ENCODE results near the gene COL4A1.

COL4A1 gene

DNA sequence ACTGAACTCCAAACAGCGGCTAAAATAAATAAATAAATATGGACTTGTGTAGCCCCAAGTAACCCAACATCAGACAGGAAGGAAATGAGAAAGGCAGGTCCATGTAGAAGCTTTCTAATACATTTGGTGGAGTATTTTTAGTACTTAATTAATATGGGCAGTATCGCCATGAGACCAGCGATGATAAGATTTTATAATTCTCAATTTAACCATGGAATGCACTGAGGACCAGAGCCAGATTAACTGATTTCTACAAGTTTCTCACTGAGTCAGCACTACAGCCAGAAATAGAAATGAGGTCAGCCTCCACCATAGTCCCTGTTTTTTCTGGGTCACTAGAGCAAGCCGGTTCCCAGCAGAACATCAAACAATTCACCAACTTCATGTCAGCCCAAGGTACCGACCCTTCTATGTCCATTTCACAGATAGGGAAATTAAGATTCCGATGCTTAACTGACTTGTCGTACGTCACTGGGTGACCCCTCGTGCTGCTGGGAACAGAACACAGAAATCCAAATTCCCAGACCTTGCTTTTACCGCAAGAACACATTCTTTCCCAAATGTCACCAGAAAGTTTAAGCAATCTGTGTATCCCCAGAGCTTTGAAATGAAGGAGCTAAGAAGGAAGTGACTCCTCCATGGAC, 90.4 kb downstream of the COL4A1 start:
- peak overlapping the region; percentile 18 to 58 for H3K9ac ChIP-seq (ENCODE audit: low read length in 2 of 2)
- no peaks in the 10 kb centered on the region for H3K9me3 ChIP-seq (ENCODE audit: control insufficient read depth in 2 of 2, low read length in 2 of 2)
- H3K4me3 ChIP-seq (ENCODE audit: low read length in 2 of 2) = peak overlapping the region in 1 of 2 donors; percentile 35
- peaks cover 21% of the 10 kb centered on the region in 2 donors for H3K36me3 ChIP-seq (ENCODE audit: control insufficient read depth in 2 of 2, insufficient read depth in 2 of 2, low read length in 2 of 2)
- peaks cover 54% of the 10 kb centered on the region for H3K4me1 ChIP-seq (ENCODE audit: control insufficient read depth, insufficient read depth, low read length)
- no peaks in the 10 kb centered on the region for H3K27me3 ChIP-seq (ENCODE audit: control insufficient read depth in 1 of 2, insufficient read depth in 2 of 2, low read length in 2 of 2)
- peak overlapping the region; percentile 83 for H3K27ac ChIP-seq (ENCODE audit: low read length)

DNA sequence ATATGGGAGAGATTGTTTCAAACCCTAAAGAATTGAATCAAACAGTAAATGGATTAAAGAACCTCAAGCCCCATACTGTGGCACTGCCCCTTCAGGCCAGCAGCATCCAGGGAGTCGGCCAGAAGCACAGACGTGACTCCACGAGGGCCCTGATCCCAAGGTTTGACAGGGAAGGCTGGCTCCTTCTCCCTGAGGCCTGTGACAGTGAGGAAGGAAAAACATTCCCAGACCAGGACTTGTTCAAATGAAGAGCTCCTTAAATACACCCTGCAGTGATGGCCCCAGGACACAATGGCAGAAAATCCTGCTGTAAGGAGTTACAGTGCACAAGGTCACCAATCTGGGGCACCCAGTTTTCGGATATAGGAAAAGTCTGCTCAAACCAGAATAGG, 91.0 kb downstream of the COL4A1 start:
- H3K4me3 ChIP-seq (ENCODE audit: low read length in 2 of 2) = peak overlapping the region in 1 of 2 donors; percentile 35
- peak overlapping the region; percentile 18 to 58 for H3K9ac ChIP-seq (ENCODE audit: low read length in 2 of 2)
- H3K36me3 ChIP-seq (ENCODE audit: control insufficient read depth in 2 of 2, insufficient read depth in 2 of 2, low read length in 2 of 2) = peaks cover 26% of the 10 kb centered on the region in 2 donors
- no peaks in the 10 kb centered on the region for H3K9me3 ChIP-seq (ENCODE audit: control insufficient read depth in 2 of 2, low read length in 2 of 2)
- peaks cover 52% of the 10 kb centered on the region for H3K4me1 ChIP-seq (ENCODE audit: control insufficient read depth, insufficient read depth, low read length)
- H3K27me3 ChIP-seq (ENCODE audit: control insufficient read depth in 1 of 2, insufficient read depth in 2 of 2, low read length in 2 of 2) = no peaks in the 10 kb centered on the region
- H3K27ac ChIP-seq (ENCODE audit: low read length) = peak overlapping the region; percentile 83

DNA sequence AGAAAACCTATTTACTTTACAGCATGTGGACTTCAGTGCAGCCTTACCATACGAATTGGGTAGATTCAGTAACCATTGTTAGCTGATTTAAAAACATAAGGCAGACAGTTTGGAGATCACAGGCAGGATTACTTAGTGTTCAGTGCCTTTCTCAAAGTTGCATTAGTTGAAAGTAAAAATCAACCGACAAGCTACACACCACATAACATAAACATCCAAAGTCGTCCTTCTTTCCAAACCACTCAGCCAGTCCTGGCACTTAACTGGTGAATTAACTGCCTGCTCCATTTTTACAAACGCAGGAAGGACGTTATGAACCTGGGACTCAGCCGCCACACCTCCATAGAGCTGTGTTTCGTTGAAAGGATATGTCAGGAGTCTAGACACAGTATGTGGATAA, 91.4 kb downstream of the COL4A1 start:
- Histone ChIP-seq H3K4me3 (ENCODE audit: low read length in 2 of 2) (peak overlapping the region in 1 of 2 donors; percentile 35), H3K4me1 (ENCODE audit: control insufficient read depth, insufficient read depth, low read length) (peaks cover 48% of the 10 kb centered on the region)

DNA sequence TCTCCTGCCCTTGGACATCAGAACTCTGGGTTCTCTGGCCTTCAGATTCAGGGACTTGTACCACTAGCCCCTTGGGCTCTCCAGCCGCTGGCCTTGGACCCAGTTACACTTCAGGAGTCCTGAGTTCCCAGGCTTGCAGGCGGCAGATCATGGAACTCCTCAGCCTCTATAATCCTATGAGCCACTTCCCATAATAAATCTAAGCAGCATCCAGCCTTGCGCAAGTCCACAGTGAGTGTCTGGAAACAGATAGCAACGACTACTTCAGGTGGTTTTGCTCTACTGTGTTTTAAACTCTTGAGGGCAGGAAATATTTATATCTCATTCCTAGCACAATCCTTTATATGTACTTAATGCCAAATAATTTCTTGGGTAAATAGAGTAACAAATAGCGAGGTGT, 92.3 kb downstream of the COL4A1 start:
- H3K27ac ChIP-seq (ENCODE audit: low read length) = peak overlapping the region; percentile 83
- H3K4me3 ChIP-seq (ENCODE audit: low read length in 2 of 2) = no peak overlapping the region
- H3K9ac ChIP-seq (ENCODE audit: low read length in 2 of 2) = no peak overlapping the region
- H3K36me3 ChIP-seq (ENCODE audit: control insufficient read depth in 2 of 2, insufficient read depth in 2 of 2, low read length in 2 of 2) = peaks cover 39% of the 10 kb centered on the region in 2 donors
- no peaks in the 10 kb centered on the region for H3K9me3 ChIP-seq (ENCODE audit: control insufficient read depth in 2 of 2, low read length in 2 of 2)
- H3K4me1 ChIP-seq (ENCODE audit: control insufficient read depth, insufficient read depth, low read length) = peaks cover 44% of the 10 kb centered on the region
- H3K27me3 ChIP-seq (ENCODE audit: control insufficient read depth in 1 of 2, insufficient read depth in 2 of 2, low read length in 2 of 2) = no peaks in the 10 kb centered on the region

More for the DNA sequence above, 91.4 kb downstream of the COL4A1 start:
- Histone ChIP-seq H3K27me3 (ENCODE audit: control insufficient read depth in 1 of 2, insufficient read depth in 2 of 2, low read length in 2 of 2) (no peaks in the 10 kb centered on the region), H3K27ac (ENCODE audit: low read length) (peak overlapping the region; percentile 83), H3K36me3 (ENCODE audit: control insufficient read depth in 2 of 2, insufficient read depth in 2 of 2, low read length in 2 of 2) (peaks cover 30% of the 10 kb centered on the region in 2 donors), H3K9ac (ENCODE audit: low read length in 2 of 2) (peak overlapping the region in 1 of 2 donors; percentile 18), H3K9me3 (ENCODE audit: control insufficient read depth in 2 of 2, low read length in 2 of 2) (no peaks in the 10 kb centered on the region)

DNA sequence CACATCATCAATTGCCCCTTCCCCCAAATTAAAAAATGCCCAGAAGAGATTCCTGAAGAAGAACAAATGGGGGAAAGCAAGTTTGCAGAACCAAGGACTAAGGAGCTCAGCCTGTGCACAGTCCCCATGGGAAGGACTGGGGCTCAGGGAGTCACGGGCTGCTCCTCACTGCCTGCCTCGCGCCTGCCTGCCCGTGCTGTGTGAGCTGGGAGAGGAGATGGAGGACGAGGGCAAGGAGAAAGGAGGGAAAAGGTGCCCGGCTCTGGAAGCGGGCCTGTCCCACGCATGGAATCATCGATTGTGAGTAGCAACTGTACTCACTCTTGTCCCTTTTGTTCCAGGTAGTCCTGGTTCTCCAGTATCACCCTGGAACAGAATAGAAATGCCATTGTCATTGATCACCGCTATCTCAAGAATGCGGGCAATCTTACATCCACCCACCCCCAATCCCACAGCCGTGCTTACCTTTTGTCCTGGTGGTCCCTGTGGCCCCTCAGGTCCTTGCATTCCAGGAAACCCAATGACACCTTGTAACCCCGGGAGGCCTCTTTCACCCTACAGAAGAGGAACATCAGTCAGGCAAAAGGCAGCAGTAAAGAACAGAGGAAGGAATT, 93.4 kb downstream of the COL4A1 start:
- H3K9me3 ChIP-seq (ENCODE audit: control insufficient read depth in 2 of 2, low read length in 2 of 2) = no peaks in the 10 kb centered on the region
- no peak overlapping the region for H3K4me3 ChIP-seq (ENCODE audit: low read length in 2 of 2)
- H3K36me3 ChIP-seq (ENCODE audit: control insufficient read depth in 2 of 2, insufficient read depth in 2 of 2, low read length in 2 of 2) = peaks cover 47% of the 10 kb centered on the region in 2 donors
- H3K9ac ChIP-seq (ENCODE audit: low read length in 2 of 2) = peak overlapping the region in 1 of 2 donors; percentile 5
- H3K27me3 ChIP-seq (ENCODE audit: control insufficient read depth in 1 of 2, insufficient read depth in 2 of 2, low read length in 2 of 2) = no peaks in the 10 kb centered on the region
- H3K27ac ChIP-seq (ENCODE audit: low read length) = peak overlapping the region; percentile 83
- H3K4me1 ChIP-seq (ENCODE audit: control insufficient read depth, insufficient read depth, low read length) = peaks cover 39% of the 10 kb centered on the region

DNA sequence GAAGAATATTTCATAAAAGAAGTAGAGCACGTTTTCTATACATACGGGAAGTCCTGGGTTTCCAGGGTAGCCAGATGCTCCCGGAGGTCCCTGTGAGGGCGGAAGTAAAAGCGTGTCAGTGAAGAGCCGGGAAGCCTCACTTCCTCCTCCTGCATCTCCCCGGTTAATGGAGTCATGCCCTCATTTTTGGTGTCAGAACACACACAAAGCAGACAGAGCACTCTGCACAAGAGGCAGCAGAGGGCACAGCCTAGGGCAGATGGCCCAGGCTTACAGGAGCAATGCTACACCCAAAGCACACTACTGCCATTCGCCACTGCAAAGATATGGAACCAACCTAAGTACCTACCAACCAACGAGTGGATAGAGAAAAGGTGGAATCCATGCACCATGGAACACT, 94.4 kb downstream of the COL4A1 start:
- no peaks in the 10 kb centered on the region for H3K9me3 ChIP-seq (ENCODE audit: control insufficient read depth in 2 of 2, low read length in 2 of 2)
- no peak overlapping the region for H3K27ac ChIP-seq (ENCODE audit: low read length)
- no peak overlapping the region for H3K4me3 ChIP-seq (ENCODE audit: low read length in 2 of 2)
- H3K36me3 ChIP-seq (ENCODE audit: control insufficient read depth in 2 of 2, insufficient read depth in 2 of 2, low read length in 2 of 2) = peaks cover 53 to 56% of the 10 kb centered on the region in 2 donors
- H3K4me1 ChIP-seq (ENCODE audit: control insufficient read depth, insufficient read depth, low read length) = peaks cover 31% of the 10 kb centered on the region
- H3K27me3 ChIP-seq (ENCODE audit: control insufficient read depth in 1 of 2, insufficient read depth in 2 of 2, low read length in 2 of 2) = no peaks in the 10 kb centered on the region
- no peak overlapping the region for H3K9ac ChIP-seq (ENCODE audit: low read length in 2 of 2)

DNA sequence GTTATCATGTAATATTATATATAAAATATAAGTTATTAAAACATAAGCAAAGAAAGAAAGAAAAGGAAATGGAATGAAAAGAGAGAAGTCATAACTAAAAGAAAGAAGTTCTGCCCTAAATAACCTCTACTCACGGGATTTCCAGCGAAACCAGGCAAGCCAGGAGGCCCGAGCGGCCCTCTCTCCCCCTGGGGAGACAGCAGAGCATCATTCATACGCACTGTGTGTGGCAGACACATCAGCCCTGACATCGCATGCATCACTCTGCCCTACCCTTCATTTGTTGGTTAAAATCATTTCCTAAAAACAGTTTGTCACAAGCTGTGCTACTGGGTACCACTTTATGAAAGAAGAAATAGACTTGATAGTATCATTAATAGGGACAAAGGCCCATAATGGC, 95.2 kb downstream of the COL4A1 start:
- H3K9ac ChIP-seq (ENCODE audit: low read length in 2 of 2) = no peak overlapping the region
- H3K9me3 ChIP-seq (ENCODE audit: control insufficient read depth in 2 of 2, low read length in 2 of 2) = no peaks in the 10 kb centered on the region
- no peaks in the 10 kb centered on the region for H3K27me3 ChIP-seq (ENCODE audit: control insufficient read depth in 1 of 2, insufficient read depth in 2 of 2, low read length in 2 of 2)
- H3K36me3 ChIP-seq (ENCODE audit: control insufficient read depth in 2 of 2, insufficient read depth in 2 of 2, low read length in 2 of 2) = peaks cover 59 to 62% of the 10 kb centered on the region in 2 donors
- H3K4me3 ChIP-seq (ENCODE audit: low read length in 2 of 2) = no peak overlapping the region
- H3K4me1 ChIP-seq (ENCODE audit: control insufficient read depth, insufficient read depth, low read length) = peaks cover 23% of the 10 kb centered on the region
- H3K27ac ChIP-seq (ENCODE audit: low read length) = no peak overlapping the region

DNA sequence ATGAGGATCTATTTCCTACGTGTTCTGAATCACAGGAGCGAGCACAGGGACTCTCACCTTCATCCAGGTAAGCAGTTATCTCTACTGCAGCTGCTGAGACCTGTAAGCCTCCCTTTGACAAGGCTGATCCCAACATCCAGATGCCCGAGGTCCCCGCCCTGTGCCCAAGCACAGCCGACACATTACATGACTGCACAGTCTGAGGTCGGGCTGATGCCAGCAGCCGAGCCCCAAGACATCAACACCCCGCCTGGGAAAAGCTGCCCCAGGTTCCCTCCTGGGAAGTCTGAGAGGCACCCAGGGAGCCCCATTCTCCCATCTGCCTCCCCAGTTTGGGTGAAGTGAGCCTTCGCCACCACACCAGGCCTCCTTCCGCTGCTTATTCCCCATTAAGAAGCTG, 95.9 kb downstream of the COL4A1 start:
- Histone ChIP-seq H3K27ac (ENCODE audit: low read length) (no peak overlapping the region), H3K27me3 (ENCODE audit: control insufficient read depth in 1 of 2, insufficient read depth in 2 of 2, low read length in 2 of 2) (no peaks in the 10 kb centered on the region), H3K9ac (ENCODE audit: low read length in 2 of 2) (no peak overlapping the region), H3K9me3 (ENCODE audit: control insufficient read depth in 2 of 2, low read length in 2 of 2) (no peaks in the 10 kb centered on the region), H3K4me1 (ENCODE audit: control insufficient read depth, insufficient read depth, low read length) (peaks cover 16% of the 10 kb centered on the region), H3K4me3 (ENCODE audit: low read length in 2 of 2) (no peak overlapping the region), H3K36me3 (ENCODE audit: control insufficient read depth in 2 of 2, insufficient read depth in 2 of 2, low read length in 2 of 2) (peaks cover 64 to 68% of the 10 kb centered on the region in 2 donors)

DNA sequence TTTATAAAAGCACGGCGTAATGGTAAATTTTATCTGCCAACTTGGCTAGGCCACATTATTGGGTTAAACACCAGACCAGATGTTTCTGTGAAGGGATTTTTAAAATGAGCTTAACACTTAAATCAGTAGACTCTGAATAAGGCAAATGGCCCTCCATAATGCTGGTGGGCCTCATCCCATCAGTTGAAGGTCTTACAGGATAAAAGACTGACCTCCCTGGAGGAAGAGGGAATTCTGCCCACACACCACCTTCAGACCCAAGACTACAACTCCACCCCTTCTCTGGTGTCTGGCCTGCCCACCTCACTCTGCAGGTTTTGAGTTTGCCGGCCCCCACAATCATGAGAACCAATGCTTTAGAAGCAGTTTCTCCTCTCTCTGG, 96.4 kb downstream of the COL4A1 start:
- Histone ChIP-seq H3K27me3 (ENCODE audit: control insufficient read depth in 1 of 2, insufficient read depth in 2 of 2, low read length in 2 of 2) (no peaks in the 10 kb centered on the region), H3K9me3 (ENCODE audit: control insufficient read depth in 2 of 2, low read length in 2 of 2) (no peaks in the 10 kb centered on the region), H3K36me3 (ENCODE audit: control insufficient read depth in 2 of 2, insufficient read depth in 2 of 2, low read length in 2 of 2) (peaks cover 67 to 70% of the 10 kb centered on the region in 2 donors), H3K4me3 (ENCODE audit: low read length in 2 of 2) (no peak overlapping the region), H3K27ac (ENCODE audit: low read length) (no peak overlapping the region), H3K9ac (ENCODE audit: low read length in 2 of 2) (no peak overlapping the region), H3K4me1 (ENCODE audit: control insufficient read depth, insufficient read depth, low read length) (peaks cover 12% of the 10 kb centered on the region)

DNA sequence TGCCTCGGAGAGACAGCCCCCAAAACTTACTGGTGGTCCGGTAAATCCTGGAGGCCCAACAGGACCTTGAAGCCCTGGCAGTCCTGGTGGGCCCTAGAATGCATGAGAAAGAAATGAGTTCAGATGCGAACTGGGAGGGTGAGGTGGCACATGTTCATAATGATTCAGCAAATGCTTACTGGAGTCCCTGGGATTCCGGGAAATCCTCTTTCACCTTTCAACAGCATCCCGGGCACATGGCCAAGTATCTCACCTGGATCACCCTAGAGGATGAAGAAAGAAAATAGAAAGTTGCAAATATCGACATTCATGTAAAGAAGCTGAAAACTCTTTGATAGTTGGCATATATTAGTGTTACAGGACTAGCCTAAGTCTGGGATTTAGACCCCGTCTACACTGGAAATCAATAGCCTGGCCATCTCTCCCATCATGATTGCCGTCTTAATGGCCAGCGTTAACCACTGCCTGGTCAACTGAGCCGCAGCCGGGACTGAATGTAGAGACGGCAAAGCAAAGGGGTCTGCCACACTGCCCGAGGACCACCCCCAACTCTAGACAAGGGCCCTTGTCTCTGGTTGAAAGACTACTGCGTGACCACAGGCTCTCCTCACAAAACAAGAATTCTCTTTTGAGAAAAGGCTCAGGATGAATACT, 96.9 kb downstream of the COL4A1 start:
- H3K9me3 ChIP-seq (ENCODE audit: control insufficient read depth in 2 of 2, low read length in 2 of 2) = no peaks in the 10 kb centered on the region
- no peak overlapping the region for H3K9ac ChIP-seq (ENCODE audit: low read length in 2 of 2)
- H3K4me1 ChIP-seq (ENCODE audit: control insufficient read depth, insufficient read depth, low read length) = peaks cover 9% of the 10 kb centered on the region
- no peaks in the 10 kb centered on the region for H3K27me3 ChIP-seq (ENCODE audit: control insufficient read depth in 1 of 2, insufficient read depth in 2 of 2, low read length in 2 of 2)
- H3K27ac ChIP-seq (ENCODE audit: low read length) = no peak overlapping the region
- H3K4me3 ChIP-seq (ENCODE audit: low read length in 2 of 2) = no peak overlapping the region
- H3K36me3 ChIP-seq (ENCODE audit: control insufficient read depth in 2 of 2, insufficient read depth in 2 of 2, low read length in 2 of 2) = peaks cover 67 to 73% of the 10 kb centered on the region in 2 donors

DNA sequence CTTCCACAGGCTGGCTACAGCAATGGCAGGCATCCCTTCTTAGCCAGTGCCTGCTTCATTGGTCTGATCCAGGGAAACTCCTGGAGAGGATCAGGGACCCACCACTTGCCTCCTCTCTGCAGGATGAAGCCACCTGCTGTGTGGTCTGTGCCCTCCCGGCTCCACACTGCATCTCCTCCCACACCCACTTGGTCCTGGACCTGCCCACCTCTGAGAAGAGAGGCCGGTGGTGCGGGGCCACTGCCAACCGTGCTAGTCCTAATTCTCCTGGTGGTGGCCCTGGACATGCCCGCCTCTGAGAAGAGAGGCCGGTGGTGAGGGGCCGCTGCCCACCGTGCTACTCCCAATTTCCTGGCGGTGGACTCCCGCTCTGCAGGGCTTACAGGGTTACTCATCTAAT, 98.8 kb downstream of the COL4A1 start:
- Histone ChIP-seq H3K9ac (ENCODE audit: low read length in 2 of 2) (no peak overlapping the region), H3K27ac (ENCODE audit: low read length) (no peak overlapping the region), H3K9me3 (ENCODE audit: control insufficient read depth in 2 of 2, low read length in 2 of 2) (no peaks in the 10 kb centered on the region), H3K4me3 (ENCODE audit: low read length in 2 of 2) (no peak overlapping the region), H3K4me1 (ENCODE audit: control insufficient read depth, insufficient read depth, low read length) (no peaks in the 10 kb centered on the region), H3K27me3 (ENCODE audit: control insufficient read depth in 1 of 2, insufficient read depth in 2 of 2, low read length in 2 of 2) (no peaks in the 10 kb centered on the region), H3K36me3 (ENCODE audit: control insufficient read depth in 2 of 2, insufficient read depth in 2 of 2, low read length in 2 of 2) (peaks cover 63 to 74% of the 10 kb centered on the region in 2 donors)
